HCT116 (cell line): Measurements from ENCODE around the gene LRRC1. TPM values are rescaled to one million over a fixed set of nuclear protein-coding genes. Genes with fewer than 3 reads are reported as not detected.

Experiments used
- ATAC-seq: fragments of 200-7000 bp; cut with Tn5 transposase; 2 replicates; pipeline ENCODE4 v1.9.1; 2020; ENCODE audit warnings: mild to moderate bottlenecking, moderate library complexity
- BruUV-seq: library from RNA; stranded (reverse); fragments of 400-500 nt; replicated peaks from 2 replicates; lab custom pipeline; 2021; lab: Mats Ljungman, UMichigan
- CTCF ChIA-PET: fragments of 300-600 bp; sonication (Branson Sonifier 250); formaldehyde crosslinking; loops from one replicate; lab custom pipeline; 2021; ENCODE audit warnings: antibody characterized with exemption; lab: Charles Lee
- POLR2A ChIA-PET: fragments of 300-600, 350-600 bp; sonication (Branson Sonifier 250); formaldehyde crosslinking; loops from one replicate; lab custom pipeline; 2021; ENCODE audit warnings: antibody characterized with exemption; lab: Charles Lee
- RAD21 ChIA-PET, 2 experiments: fragments of 300-600 bp; sonication (Branson Sonifier 250); formaldehyde crosslinking; loops; one replicate each; lab custom pipeline; 2023; ENCODE audit warnings: low total read pairs in 2 of 2; ENCODE audit not compliant: uncharacterized antibody in 2 of 2, unreplicated experiment in 2 of 2, low non-redundant PET in 1 of 2; lab: Charles Lee
- DNase-seq: peaks from one replicate; pipeline ENCODE4 v3.0.0-alpha.2; 2010; ENCODE audit warnings: low read depth, low spot score
- H2AFZ ChIP-seq: fragments of 200-600 bp; shearing (Covaris generic), sonication (generic); 2 replicates; pipeline ENCODE4 v1.6.1; 2017; ENCODE audit warnings: low read depth, mixed run types, mixed read lengths, antibody characterized with exemption, low read length; ENCODE audit not compliant: poor library complexity, severe bottlenecking
- H3K27ac ChIP-seq: 2 replicates; pipeline ENCODE4 v1.5.1; 2012; ENCODE audit warnings: low read depth, low read length
- H3K27me3 ChIP-seq: fragments of 200-600 bp; sonication (generic); 2 replicates; pipeline ENCODE4 v1.6.1; 2016; ENCODE audit warnings: mixed run types, low read length, mixed read lengths; ENCODE audit not compliant: insufficient read depth
- H3K36me3 ChIP-seq, 2 experiments: fragments of 200-500 bp in 1 of 2; fragments of 200-600 bp in 1 of 2; sonication (Bioruptor generic) in 1 of 2; sonication (generic) in 1 of 2; 2 replicates each; pipeline versions ENCODE4 v1.5.1 to v1.6.1; 2014 to 2016; ENCODE audit warnings: low read length in 2 of 2, inconsistent platforms in 1 of 2, mixed read lengths in 1 of 2, mixed run types in 1 of 2; ENCODE audit not compliant: insufficient read depth in 2 of 2, control insufficient read depth in 1 of 2
- H3K4me1 ChIP-seq, 2 experiments: fragments of 200-600 bp in 1 of 2; sonication (generic) in 1 of 2; 2 replicates each; pipeline versions ENCODE4 v1.5.1 to v1.6.1; 2012 to 2017; ENCODE audit warnings: low read length in 2 of 2, inconsistent platforms in 1 of 2, mild to moderate bottlenecking in 1 of 2, mixed read lengths in 1 of 2, mixed run types in 1 of 2, moderate library complexity in 1 of 2; ENCODE audit not compliant: insufficient read depth in 2 of 2, control insufficient read depth in 1 of 2
- H3K4me2 ChIP-seq: fragments of 200-600 bp; sonication (generic); 2 replicates; pipeline ENCODE4 v1.6.1; 2017; ENCODE audit warnings: mixed run types, low read length, mixed read lengths
- H3K4me3 ChIP-seq, 2 experiments: fragments of 200-600 bp in 1 of 2; sonication (generic) in 1 of 2; replicated peaks in 1 of 2; 2 replicates each; pipeline ENCODE4 v1.5.1; 2011 to 2016; ENCODE audit warnings: low read length in 2 of 2, control low read depth in 1 of 2, low read depth in 1 of 2, mild to moderate bottlenecking in 1 of 2, mixed read lengths in 1 of 2, mixed run types in 1 of 2
- H3K79me2 ChIP-seq: fragments of 200-600 bp; sonication (generic); 2 replicates; pipeline ENCODE4 v1.6.1; 2017; ENCODE audit warnings: mild to moderate bottlenecking, mixed run types, low read length, moderate library complexity, mixed read lengths; ENCODE audit not compliant: insufficient read depth
- H3K9ac ChIP-seq: fragments of 200-600 bp; sonication (generic); 2 replicates; pipeline ENCODE4 v1.6.1; 2016; ENCODE audit warnings: low read length, mixed read lengths
- H3K9me2 ChIP-seq: fragments of 200-600 bp; sonication (generic), shearing (Covaris generic); 2 replicates; pipeline ENCODE4 v1.6.1; 2017; ENCODE audit warnings: mixed run types, mild to moderate bottlenecking, moderate library complexity; ENCODE audit not compliant: insufficient read depth
- H3K9me3 ChIP-seq, 2 experiments: fragments of 200-500 bp in 1 of 2; fragments of 200-600 bp in 1 of 2; sonication (Bioruptor generic) in 1 of 2; sonication (generic) in 1 of 2; 2 replicates each; pipeline ENCODE4 v1.6.1; 2014 to 2017; ENCODE audit warnings: low read length in 2 of 2, mixed read lengths in 2 of 2, inconsistent platforms in 1 of 2, low read depth in 1 of 2, mild to moderate bottlenecking in 1 of 2, mixed run types in 1 of 2, moderate library complexity in 1 of 2; ENCODE audit not compliant: control insufficient read depth in 1 of 2, insufficient read depth in 1 of 2
- H4K20me1 ChIP-seq: fragments of 200-600 bp; sonication (generic), shearing (Covaris generic); 2 replicates; pipeline ENCODE4 v1.6.1; 2017; ENCODE audit warnings: mixed run types, mild to moderate bottlenecking, moderate library complexity; ENCODE audit not compliant: insufficient read depth
- ATF3 ChIP-seq: IDR thresholded peaks from 2 replicates; pipeline ENCODE4 v1.6.1; 2012
- POLR2A ChIP-seq: IDR thresholded peaks from 2 replicates; pipeline ENCODE4 v1.7.0; 2011; ENCODE audit warnings: borderline replicate concordance; ENCODE audit not compliant: insufficient read depth, insufficient read length; ENCODE audit errors: extremely low read depth
- YY1 ChIP-seq: IDR thresholded peaks from 2 replicates; pipeline ENCODE4 v1.6.1; 2011; ENCODE audit warnings: low read length, low read depth, moderate library complexity, mild to moderate bottlenecking; ENCODE audit not compliant: insufficient replicate concordance; ENCODE audit errors: extremely low read depth
- intact Hi-C: fragments of 100-400 bp; cut with micrococcal nuclease; formaldehyde crosslinking; loops from 2 replicates; pipeline ENCODE4 v1.10.0; 2022
- total RNA-seq: library from RNA; stranded (reverse); gene quantifications from one replicate; pipeline ENCODE4 v1.2.1, GENCODE V29; 2021; ENCODE audit not compliant: unreplicated experiment

LRRC1 gene
- total RNA-seq, 1 experiment from 2014 or later: 19.8 TPM

DNA sequence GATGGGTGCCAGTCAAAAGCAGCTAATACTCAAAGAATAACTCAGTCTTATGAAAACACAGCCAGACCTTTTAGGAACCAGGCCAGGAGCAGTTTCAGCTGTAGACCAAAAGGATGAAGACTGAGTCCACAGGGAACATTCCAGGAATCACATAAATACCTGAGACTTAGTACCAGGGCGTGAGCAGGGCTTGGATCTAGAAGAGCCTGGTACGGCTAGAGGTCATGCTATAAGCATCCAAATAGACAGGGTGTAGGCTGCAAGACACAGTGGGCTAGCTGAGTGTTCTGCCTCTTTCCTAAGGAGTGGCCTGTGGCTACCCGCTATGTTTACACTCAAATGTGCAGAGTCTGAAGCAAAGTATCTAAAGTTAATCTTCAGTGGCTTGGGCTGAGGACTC, 29.5 kb upstream of the LRRC1 start:
- no TSS peak for BruUV-seq
- no peak for DNase-seq
- Histone ChIP-seq H3K4me3 (no peak overlapping the region), H3K27ac (no peak overlapping the region), H3K9ac (no peak overlapping the region), H3K36me3 (no peaks in the 10 kb centered on the region), H3K27me3 (no peaks in the 10 kb centered on the region), H3K4me2 (no peak overlapping the region), H3K9me3 (no peaks in the 10 kb centered on the region), H2AFZ (no peak overlapping the region), H3K79me2 (no peaks in the 10 kb centered on the region), H4K20me1 (no peaks in the 10 kb centered on the region), H3K9me2 (no peaks in the 10 kb centered on the region), H3K4me1 (no peaks in the 10 kb centered on the region)
- POLR2A ChIA-PET: no interaction called here
- RAD21 ChIA-PET: no interaction called here
- intact Hi-C loops: no loop called here
- TF ChIP-seq ATF3: no peak
- TF ChIP-seq POLR2A: no peak
- CTCF ChIA-PET: no interaction called here
- ATAC-seq: no peak

- Histone ChIP-seq H3K4me2 (no peak overlapping the region), H3K36me3 (no peaks in the 10 kb centered on the region), H3K4me1 (peaks cover 1 to 3% of the 10 kb centered on the region in 2 experiments; a peak in 2 of 4 replicates), H3K9me2 (no peaks in the 10 kb centered on the region), H3K79me2 (no peaks in the 10 kb centered on the region), H3K27ac (no peak overlapping the region), H2AFZ (no peak overlapping the region), H3K27me3 (no peaks in the 10 kb centered on the region), H3K9me3 (no peaks in the 10 kb centered on the region), H4K20me1 (no peaks in the 10 kb centered on the region), H3K9ac (no peak overlapping the region), H3K4me3 (no peak overlapping the region)
- intact Hi-C loops: no loop called here
- no TSS peak for BruUV-seq
- ATAC-seq (no peak), DNase-seq (no peak)
- RAD21 ChIA-PET: no interaction called here
- no peak for TF ChIP-seq YY1
- CTCF ChIA-PET: no interaction called here
- POLR2A ChIA-PET: no interaction called here
Observed at GRCh38 chr6:53766930-53767329, 27.9 kb upstream of the LRRC1 start.
